HG03097 (cell line): ENCODE results near the gene BRIP1.
"Not testable (repeated sequence)": the region's sequence is repeated elsewhere in the genome, so short reads cannot be mapped to it uniquely, and the experiment has no call there.

Experiments used
- ATAC-seq: cut with Tn5 transposase; IDR thresholded peaks from one replicate; pipeline ENCODE4 v1.9.1; 2021; ENCODE audit not compliant: unreplicated experiment, low FRiP score

Gene BRIP1

DNA sequence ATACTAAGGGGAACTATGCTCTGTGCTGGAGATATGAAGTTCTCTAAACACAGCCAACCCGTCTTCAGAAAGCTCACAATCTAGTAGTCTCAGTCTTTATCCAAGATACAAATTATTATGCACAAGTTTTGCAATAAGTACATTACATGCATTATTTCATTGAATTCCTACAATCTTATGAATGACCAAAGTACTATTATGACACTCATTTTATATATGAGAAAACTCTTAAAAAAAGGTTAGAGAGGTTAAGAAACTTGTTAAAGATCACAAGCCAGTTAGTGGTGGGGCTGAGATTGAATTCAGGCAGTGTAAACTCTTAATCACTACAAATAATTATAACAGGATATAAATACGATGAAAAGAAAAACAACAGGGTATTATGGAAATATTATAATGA, 4.7 kb upstream of the BRIP1 start:
- no peak for ATAC-seq

DNA sequence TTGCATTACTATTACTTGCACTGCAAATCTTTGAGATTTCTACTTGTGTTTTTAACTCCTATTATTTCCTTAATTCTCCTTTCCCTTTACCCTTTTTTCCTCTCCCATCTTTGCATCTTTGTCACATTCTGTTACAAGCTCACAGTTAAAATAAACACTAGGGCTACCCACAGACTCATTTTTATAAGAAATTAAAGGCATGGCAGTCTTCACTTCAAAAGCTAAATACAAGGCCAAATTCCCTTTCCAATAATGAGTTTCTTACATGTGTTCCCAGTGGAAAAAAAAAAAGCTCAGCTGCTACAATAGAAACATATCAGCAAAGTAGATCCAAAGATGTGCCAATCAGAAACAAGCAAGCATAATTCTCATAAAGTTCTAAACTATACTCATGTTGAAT, 3.7 kb upstream of the BRIP1 start:
- no peak for ATAC-seq

DNA sequence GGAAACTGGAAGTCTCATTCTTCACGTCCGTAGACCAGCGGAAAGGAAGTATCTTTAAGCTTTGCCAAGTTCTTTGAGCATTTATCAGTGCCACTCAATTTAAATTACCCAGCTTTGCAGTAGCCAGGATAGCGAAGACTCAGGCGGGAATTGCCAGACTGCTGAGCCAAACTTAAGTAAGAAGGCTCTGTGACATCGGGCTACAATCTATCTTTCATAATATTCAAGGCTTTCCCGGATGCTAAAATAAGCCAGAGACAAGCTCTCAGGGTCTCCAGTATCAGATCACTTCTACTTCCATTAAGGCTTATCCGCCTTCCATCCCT, 436 bp upstream of the BRIP1 start:
- ATAC-seq = peak; percentile 26

DNA sequence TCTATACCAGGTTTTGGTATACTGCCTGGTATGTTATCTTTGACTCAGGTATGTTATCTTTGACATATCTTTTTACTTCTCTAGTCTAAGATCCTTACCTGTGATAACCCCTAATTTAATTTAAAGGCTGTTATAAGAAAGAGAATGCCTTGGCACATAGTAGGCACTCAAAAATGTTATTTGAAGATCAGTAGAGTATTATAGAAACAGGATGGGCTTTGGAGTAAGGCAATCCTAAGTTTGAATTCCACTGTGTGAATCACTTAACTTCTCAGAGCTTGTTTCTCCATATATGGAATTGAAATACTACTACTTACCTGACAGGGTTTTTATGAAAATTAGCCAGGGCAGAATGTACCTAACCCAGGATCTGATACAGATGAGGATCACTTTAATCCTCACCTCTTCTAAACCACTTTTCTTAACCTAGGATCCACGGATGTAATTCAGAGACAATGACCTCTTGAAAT, 1.2 kb downstream of the BRIP1 start:
- ATAC-seq = no peak

DNA sequence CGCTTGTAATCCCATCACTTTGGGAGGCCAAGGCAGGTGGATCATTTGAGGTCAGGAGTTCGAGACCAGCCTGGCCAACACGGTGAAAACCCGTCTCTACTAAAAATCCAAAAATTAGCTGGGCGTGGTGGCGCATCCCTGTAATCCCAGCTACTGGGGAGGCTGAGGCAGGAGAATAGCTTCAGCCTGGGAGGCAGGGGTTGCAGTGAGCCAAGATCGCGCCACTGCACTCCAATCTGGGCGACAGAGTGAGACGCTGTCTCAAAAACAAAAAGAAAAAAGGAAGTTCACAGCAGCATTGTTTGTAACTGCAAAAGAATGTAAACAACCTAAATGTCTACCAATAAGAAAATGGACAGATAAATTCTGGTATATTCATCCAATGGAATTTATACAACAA, 2.9 kb downstream of the BRIP1 start:
- not testable (repeated sequence) for ATAC-seq

DNA sequence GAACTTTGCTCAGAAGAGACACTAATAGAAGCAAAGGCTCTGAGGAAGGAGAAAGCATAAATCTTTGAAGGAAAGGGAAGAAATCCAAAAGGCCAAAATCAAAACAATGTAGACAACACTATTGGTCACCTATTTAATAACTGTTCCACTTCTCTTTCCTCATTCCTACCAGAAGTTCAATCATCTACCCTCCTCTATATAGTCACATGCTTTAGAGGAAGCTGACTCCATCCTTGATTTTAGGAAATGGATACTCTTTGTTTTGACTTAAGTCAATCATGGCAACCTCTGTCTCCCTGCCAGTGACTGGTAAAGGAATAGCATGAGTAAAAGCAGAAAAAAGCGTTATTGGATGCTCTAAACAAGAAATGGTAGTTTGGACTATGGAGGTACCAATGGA, 7.3 kb downstream of the BRIP1 start:
- no peak for ATAC-seq

DNA sequence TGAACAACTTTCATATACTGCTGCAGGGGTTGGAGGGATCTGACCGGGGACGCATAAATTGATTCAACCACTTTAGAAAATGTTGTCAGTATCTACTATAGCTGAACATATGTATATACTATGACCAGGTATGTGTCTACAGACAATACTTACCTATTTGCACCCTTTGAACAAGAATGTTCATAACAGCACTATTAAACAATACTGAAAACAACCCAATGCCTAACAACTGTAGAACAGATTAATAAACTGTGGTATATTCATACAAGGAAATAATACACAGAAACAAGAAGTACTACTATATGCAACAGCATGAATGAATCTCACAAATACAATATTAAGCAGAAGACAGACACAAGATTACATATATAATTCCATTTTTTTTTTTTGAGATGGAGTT, 10.5 kb downstream of the BRIP1 start:
- ATAC-seq = no peak

DNA sequence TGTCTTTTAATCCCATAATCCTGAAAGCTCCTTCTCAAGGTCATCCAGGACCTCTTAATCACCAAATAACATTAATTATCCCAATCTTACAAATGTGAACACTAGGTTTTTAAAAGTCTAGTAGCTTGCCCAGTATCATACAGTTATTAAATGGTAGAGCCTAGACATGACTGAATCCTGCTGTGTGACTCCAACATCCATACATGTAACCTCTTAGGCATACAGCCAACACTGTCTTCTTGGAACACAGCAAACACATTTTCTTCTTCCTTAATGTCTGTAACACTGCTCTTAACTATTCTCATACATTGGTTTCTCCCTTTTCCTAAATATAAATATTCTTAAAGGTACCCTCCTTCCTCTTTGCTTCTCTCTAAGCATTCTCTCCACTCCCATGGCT, 13.7 kb downstream of the BRIP1 start:
- no peak for ATAC-seq

DNA sequence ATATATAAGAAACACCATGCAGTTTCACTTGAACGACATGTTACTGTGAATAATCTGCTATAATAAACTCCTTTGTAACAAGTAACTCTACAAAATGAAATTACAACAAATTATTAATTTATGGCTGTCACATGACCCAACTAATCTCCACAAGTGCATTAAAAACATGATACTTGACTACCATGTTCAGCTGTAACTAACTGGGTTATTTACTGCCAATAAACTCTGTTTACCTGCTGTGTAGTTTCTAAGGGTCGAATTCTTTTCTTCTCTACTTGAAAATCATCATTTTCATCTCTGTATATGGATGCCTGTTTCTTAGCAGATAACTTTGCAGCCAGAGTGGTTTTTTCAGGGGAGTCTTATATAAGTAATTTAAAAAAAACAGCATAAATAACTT, 14.4 kb downstream of the BRIP1 start:
- no peak for ATAC-seq

DNA sequence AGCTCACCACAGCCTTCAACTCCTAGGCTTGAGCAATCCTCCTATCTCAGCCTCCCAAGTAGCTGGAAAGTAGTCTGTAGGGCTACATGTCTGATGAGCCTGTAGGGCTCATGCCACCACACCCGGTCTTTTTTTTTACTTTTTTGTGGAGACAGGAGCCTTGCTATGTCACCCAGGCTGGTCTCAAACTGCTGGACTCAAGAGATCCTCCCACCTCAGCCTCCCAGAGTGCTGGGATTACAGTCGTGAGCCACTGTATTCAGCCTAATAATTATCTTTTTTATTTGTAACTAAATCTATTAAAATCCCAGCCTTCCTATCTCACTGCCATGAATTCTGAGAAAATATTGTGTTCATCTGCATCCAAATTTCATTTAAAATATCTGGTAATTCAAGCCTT, 15.1 kb downstream of the BRIP1 start:
- ATAC-seq = no peak

DNA sequence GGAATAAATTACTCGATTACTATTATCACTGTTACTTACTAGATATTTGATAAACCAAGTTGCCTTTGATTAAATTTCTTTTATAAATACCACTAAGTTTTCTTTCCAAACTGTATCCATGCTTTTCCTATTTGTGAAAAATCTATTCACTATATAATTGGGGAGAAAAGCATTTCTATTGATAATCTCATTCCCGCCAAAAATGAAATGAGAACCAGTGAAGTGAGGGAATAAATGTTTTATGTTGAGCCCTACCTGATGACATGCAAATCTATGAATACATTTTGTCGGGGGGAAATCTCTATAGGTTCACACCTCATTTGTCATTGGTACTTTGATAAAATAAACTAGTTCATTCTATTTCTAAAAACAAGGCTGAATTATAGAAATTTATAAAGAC, 15.7 kb downstream of the BRIP1 start:
- no peak for ATAC-seq

DNA sequence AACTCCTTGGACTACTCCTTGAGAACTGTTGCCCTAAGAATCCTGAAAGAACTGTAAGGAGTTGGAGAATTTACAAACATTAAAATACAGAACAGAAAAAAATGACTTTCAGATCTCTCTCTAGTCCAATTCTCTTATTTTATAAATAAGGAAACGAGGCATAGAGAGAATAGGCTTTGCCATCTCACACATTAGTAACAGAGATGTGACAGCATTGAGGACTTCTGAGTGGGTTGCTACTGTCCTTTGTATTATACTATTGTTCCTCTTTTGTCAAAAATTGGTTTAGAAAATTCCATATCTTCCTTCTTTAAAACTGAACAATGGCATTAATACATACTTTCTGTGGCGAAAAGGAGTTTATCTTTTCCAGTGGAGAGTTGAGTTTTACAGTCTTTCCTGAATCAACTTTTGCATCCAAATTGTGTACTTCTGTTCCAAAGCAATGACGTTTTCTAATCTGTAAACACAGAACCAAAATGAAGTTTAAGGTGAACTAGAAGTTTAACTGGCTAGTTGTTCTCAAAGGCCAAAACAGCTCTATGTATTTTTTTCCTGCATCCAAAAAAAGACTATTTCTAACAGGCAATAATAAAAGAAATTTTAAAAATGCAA, 16.5 kb downstream of the BRIP1 start:
- no peak for ATAC-seq

DNA sequence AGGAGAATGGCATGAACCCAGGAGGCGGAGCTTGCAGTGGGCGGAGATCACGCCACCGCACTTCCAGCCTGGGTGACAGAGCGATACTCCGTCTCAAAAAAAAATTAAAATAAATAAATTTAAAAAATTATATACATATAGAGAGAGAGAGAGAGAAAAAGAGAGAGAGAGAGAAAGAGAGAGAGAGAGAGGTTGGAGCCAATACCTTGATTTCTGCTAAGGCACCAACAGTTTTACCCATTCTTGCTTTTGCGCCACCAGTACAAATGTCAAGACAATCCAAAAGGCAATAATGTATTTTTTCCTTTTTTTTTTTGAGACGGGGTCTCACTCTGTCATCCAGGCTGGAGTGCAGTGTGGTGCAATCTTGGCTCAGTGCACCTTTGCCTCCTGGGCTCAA, 17.2 kb downstream of the BRIP1 start:
- ATAC-seq = no peak

DNA sequence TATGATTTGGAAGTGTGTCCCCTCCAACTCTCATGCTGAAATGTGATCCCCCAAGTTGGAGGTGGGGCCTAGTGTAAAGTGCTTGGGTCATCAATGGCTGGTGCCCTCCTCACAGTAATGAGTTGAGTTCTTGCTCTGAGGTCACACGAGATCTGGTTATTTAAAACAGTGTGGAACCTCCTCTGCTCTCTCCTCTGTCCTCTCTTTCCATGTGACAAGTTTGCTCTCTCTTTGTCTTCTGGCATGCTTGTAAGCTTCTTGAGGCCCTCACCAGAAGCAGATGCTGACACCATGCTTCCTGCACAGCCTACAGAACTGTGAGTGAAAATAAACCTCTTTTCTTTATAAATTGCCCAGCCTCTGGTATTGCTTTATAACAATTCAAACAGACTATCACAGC, 19.9 kb downstream of the BRIP1 start:
- ATAC-seq = no peak

DNA sequence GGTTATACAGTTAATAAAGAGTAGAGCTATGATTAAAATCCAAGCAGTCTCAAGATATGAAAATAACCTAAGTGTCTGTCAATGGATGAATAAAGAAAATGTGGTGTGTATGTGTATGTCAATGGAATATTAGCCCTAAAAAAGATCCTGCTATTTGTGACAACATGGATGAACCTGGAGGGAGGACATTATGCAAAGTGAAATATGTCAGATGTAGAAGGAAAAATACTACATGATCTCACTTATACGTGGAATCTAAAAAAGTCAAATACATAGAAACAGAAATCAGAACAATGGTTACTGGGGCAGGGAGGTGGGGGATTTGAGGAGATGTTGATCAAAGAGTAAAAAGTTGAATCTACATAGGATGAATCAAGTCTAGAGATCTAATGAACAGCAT, 20.4 kb downstream of the BRIP1 start:
- ATAC-seq = no peak

DNA sequence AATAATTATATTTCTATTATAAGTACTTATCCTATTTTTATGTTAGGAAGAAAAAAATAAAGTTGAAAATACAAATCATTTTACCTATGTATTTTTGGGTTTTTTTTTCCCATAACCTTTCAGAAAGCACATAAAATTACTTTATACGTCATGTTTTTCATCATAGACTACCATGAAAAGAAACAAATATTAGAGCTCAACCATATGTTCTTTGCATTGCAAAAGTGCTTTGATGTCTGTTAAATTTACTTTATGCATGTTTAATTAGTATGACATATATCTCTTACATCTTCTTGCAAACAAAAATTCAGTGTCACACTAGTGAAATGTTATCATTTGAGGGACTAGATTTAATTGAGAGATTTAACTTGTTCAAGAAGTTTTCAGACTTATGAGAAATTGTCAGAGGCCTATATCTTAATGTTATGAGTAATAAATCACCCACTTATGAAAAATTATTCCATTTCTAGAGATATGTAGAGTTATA, 24.0 kb downstream of the BRIP1 start:
- no peak for ATAC-seq

DNA sequence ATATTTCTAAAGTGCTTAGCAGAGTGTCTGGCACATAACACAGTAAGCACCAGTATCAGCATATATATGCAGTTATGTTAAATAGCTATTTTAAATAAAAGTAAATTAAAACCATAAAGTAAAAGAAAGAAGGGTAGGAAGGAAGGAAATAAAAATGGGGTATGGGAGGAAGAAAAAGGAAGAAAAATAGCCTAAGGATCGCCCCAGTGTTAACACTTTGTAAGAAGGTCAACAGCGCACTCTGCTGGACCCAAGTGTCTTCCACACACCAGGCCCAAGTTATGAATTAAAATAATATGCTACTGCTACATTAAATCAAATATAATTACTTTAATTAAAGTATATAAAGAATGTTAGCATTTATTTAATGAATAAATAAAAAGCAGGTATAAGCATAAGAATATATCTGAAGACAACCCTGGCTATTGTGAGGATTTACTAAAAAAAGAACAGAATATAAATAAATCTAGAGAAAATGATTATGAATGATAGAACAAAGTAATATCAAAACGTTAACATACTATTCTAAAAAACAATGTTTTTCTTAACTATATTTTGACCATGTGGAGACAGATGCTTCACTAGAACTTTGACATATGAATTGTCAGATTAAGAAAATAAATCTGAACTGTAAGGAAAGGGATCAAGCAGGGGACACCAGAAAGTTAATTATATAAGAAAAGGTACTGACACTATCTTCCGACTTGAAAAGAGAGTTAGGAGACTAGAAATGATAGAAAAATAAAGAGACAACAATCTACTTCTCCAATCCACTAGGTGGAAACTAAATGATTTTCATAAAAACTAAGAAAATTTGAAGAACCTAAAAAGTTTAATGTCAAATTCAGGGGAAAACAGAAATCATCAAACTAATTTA, 25.9 kb downstream of the BRIP1 start:
- no peak for ATAC-seq

DNA sequence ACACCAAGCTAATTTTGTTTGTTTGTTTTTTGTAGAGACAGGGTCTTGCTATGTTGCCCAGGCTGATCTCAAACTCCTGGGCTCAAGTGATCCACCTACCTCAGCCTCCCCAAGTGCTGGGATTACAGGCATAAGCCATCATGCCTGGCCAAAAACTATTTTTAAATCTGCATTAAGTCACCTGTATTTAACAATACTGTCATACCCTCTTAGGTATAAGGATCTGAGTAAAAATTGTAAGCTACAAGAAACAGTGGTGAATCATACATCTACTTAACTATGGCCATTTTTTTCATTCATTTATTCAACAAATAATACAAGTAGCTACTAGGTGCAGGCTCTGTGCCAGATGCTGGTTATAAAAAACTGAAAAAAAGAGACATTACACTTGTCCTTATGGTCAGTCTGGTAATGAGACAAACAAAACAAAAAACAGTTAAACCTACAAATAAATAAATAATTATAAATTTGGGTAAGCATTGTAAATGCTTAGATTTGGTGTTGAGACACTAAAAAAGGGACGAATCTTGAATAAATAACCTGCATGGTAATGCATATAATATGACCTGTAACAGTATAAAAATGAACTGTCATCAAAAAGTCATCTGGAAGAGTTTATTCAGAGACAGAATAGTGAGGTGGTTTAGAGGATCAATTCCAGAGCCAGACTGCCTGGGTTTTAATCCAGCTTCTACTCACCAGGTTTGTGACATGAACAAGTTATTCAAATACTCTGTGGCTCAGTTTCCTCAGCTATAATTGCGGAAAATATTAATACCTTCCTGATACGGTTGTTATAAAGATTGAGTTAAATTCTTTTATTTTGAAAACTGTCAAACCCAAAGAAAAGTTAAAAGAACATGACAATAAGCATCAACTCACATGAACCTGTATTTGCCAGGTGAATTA, 26.8 kb downstream of the BRIP1 start:
- no peak for ATAC-seq

DNA sequence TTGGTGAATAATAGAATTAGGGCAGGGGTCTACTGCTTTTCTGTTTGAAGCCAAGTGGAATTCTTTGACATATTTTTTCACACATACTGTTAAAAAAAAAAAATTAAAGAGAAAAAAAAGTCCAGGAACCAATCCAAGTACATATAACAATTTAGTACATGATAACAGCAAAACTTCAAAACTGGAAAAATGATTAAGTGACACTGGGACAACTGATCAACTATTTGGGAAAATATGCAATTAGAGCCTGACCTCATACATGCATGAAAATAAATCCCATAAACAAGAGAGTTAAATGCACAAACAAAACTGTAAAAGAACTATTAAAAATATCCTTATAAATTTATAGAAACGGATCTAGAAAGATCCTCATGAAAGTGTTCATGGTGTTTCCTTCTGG, 27.7 kb downstream of the BRIP1 start:
- ATAC-seq = no peak

DNA sequence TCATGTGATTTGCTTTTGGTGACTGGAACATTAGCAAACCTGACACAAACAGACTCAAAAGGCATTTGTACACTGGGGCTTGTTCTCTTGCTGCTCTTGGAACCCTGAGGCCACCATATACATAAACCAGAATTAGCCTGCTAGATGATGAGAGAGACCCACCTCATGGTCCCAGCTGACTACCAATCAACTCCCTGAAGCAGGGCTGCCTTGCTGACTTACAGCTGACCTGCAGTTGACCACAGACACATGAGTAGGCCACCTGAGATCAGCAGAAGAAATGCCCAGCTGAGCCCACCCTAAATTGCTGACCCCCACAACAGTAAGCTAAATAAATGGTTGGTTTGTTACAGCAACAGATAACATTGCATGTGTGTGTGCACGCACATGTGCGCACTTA, 28.7 kb downstream of the BRIP1 start:
- no peak for ATAC-seq

DNA sequence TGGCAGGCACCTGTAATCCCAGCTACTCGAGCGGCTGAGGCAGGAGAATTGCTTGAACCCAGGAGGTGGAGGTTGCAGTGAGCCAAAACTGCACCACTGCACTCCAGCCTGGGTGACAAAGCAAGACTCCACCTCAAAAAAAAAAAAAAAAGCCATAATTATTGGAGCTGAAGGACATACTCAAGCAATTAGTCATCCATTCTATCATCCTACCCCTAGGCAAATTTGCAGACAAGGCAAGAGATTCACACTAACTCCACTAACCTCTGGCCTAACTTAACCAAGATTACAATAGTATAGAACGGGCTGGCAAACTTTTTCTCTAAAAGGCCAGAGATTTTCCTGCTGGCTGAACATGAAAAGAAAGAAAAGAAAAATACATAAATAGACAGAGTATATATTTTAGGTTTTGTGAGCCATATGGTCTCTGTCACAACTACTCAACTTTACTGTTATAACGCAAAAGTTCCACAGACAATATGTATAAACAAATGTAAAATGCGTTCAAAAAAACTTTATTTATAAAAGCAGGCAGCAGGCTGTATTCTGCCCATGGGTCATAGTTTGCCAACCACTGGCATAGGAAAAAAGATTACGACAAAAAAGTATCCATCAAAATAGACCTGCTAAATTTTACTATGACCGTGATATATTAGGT, 29.7 kb downstream of the BRIP1 start:
- ATAC-seq = no peak
